ENCODE results near the gene THRB.

Gene THRB

DNA sequence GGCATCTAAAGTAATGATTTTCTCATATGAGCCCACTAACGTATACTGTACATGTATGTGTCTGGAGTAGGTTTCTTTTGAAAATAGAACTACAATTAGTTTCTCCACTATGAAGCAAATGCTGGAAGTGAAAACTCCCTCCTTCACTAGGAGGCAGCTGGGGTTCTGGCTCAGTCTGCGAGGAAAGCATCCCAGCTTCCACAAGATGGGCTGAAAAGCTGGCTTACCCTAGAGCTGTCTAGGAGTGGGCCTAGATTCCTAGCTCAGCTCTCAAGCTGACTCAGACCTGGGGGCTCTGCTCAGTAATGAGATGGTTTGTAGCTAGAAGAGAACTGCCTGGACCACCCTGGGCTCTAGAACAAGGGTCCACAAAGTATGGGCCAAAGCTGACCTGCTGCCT is 268.3 kb downstream of the THRB start:
- DNase-seq (ENCODE audit: low read depth in 2 of 2): no peak

- DNase-seq (ENCODE audit: low read depth in 2 of 2): no peak
Observed at GRCh38 chr3:24225385-24225950, 269.2 kb downstream of the THRB start.

GRCh38 chr3:24224666-24225384 is 269.8 kb downstream of the THRB start:
- no peak for DNase-seq (ENCODE audit: low read depth in 2 of 2)

- no peak for DNase-seq (ENCODE audit: low read depth in 2 of 2)
Observed at GRCh38 chr3:24222165-24222805, 272.4 kb downstream of the THRB start.

DNA sequence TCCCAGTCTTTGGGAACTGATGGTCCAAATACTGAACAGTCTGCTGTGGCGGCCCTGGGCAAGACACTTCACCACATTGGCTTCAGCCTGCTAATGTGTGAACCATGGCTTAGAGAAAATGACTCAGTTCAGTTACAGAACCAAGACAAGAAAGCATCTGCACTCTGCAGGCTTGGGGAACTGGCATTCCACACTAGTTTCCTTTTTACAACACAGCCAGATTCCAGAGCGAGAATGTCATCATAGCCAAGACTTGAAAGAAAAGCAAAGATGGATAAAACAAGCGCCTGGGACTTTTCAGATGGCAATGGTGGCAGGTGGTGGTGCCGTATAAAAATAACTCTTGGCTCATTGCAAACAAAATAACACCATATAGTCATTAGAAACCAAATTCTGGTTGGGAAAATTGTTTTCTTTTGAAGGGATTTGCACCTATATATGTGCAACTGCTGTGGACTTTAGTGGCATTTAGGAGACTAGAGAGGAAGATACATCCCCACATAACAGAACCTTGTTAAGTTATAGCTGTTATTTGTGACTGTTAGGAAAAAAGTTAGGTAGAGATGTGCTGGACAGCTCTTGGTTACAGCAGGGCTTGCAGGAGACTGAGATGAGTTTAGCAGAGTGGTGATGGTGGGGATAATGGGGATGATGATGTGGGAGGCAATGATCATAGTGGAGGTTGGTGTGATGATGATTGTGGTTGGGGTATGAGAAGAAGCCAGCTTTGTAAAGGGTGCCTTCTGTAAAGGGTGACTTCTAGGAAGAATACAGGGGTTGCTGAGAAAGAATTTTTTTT is 273.6 kb downstream of the THRB start:
- DNase-seq (ENCODE audit: low read depth in 2 of 2): no peak

DNA sequence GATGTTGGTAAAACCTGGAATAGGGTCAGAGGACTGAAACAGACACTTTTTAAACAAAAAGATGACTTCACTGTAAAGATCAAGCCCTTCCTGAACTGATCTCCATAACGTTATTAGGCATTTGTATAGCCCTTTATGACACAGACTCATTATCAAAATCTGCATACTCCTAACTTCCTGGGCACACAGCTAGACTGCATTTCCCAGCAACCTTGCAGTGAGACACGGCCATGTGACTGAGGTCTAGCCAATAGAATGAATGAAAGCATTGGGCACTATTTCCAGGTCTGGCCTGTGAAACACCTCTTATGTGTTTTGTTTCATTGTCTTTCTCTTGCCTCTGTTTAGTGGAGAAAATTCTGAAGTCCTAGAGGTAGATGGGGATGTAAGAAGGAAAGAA is 279.1 kb downstream of the THRB start:
- no peak for DNase-seq (ENCODE audit: low read depth in 2 of 2)

DNA sequence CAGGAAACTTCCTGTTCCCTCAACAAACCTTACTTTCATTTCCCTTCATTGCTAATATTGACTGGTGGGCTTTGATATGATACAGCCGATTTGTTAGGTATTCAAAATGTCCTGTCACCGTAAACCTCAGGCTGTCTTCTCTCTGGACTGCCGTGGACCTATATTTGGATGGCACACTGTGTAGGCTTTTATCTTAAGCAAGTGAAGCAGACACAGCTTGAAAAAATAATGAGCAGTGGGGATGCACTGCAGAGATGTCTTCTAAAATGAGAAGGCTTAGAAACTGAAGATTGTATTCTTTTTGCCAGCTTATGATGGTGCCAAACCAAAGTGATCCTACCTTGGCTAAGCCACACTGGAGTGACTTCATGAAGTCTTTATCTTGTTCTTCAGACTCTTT is 283.3 kb downstream of the THRB start:
- DNase-seq (ENCODE audit: low read depth in 2 of 2): no peak

- no peak for DNase-seq (ENCODE audit: low read depth in 2 of 2)
Observed at GRCh38 chr3:24202071-24202470, 292.6 kb downstream of the THRB start.

DNA sequence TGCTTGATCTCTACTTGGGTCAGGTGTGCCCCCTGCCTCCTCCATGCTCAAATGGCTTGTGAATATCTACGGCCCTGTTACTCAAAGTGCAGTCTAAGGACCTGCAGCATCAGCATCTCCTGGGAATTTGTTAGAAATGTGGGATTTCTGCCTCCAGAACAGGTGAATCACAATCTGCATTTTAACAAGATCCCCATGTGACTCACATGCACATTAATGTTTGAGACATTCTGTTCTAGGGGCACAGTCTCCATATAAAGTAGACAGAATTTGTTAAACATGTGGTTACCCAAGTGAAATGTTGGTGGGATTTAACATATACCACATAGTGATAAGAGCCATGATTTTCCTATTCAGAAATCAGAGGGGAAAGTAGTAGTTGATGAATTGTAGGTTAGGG is 293.3 kb downstream of the THRB start:
- DNase-seq (ENCODE audit: low read depth in 2 of 2): no peak

- DNase-seq (ENCODE audit: low read depth in 2 of 2): no peak
Observed at GRCh38 chr3:24199775-24200247, 294.8 kb downstream of the THRB start.

DNA sequence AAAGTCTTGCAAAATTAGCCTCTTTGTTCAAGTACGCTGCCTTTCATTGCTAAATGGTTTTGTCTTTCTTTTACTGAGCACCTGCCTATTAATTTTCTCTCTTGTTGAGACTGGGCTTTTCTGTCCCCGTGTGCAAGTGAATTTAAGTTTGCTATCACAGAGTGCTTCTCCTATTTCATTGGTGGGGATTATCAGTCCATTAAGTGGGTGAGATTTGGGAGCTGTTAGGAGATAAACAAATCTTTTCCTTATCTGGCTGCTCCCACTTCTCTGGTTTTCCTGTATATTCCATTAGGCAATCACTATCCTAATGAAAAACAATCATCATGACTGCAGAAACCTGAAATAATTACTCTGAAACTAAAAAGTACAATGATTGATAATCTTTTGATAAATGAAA is 295.4 kb downstream of the THRB start:
- DNase-seq (ENCODE audit: low read depth in 2 of 2): no peak

DNA sequence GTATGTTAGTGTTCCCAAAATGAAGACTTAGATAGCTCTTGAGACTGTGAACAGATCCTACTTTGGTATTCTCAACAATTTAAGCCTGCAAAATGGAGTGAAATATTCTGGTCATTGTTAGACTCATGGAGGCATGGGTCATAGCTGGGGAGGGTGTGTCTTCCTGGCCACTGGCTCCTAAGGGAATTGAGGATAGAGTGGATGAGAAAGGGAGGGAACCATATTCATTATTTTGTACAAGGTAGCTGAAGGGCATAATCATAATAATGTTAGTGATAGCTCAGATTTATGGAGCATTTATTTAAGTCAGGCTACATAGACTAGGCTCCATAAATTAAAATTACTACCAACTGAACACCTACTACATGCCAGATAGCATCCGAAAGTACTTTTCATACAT is 295.9 kb downstream of the THRB start:
- DNase-seq (ENCODE audit: low read depth in 2 of 2): no peak

DNA sequence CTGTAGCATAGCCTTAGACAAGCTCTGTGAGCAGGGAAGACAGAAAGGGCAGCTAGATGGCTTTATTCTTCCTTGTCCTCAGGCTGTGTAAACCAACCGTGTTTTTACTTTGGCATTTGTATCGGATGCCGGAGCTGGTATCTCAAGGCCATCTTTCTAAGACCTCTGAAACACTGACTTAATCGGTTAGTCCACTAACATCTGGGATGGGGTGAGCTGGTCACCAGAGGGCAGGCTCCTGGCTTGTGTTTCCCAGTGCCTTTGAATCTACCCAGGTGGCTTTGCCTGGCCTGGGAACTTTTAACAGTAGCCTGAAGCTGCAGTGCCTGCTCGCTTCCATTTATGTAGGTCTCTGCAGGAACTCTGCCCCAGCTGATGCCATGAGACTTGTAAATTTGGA is 296.8 kb downstream of the THRB start:
- DNase-seq (ENCODE audit: low read depth in 2 of 2): no peak

GRCh38 chr3:24196526-24196925 is 298.1 kb downstream of the THRB start:
- DNase-seq (ENCODE audit: low read depth in 2 of 2): no peak

- no peak for DNase-seq (ENCODE audit: low read depth in 2 of 2)
Observed at GRCh38 chr3:24195504-24196230, 299.0 kb downstream of the THRB start.

DNA sequence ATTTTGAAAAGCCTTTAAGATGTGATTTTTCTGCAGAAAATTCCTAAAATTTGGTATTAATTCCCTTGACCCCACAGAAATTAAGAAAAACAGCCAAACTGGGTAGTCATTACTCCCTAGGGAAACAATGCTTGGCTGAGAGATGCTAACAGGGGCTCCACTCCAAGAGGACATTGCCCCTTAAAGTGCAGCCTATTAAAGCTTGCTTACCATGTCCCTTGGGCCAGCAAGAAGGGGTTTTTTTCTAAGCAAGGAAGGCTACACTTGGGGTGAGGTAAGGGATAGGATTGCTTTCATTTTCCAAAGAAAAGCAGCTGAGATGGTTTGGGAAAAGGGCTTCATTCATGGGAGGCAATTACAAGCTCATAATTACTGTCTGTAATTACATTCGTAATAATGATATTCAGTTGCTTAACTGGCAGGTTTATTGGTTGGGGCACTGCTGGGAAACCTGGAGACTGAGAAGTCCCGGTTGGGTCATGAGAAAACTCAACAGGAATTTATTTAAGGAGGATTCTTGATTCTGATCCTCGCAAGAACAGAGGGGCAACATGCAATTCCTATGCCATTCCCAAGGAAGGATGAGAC is 302.1 kb downstream of the THRB start:
- no peak for DNase-seq (ENCODE audit: low read depth in 2 of 2)

- DNase-seq (ENCODE audit: low read depth in 2 of 2): no peak
Observed at GRCh38 chr3:24191801-24192403, 302.7 kb downstream of the THRB start.

GRCh38 chr3:24190256-24190655 is 304.4 kb downstream of the THRB start:
- no peak for DNase-seq (ENCODE audit: low read depth in 2 of 2)

DNA sequence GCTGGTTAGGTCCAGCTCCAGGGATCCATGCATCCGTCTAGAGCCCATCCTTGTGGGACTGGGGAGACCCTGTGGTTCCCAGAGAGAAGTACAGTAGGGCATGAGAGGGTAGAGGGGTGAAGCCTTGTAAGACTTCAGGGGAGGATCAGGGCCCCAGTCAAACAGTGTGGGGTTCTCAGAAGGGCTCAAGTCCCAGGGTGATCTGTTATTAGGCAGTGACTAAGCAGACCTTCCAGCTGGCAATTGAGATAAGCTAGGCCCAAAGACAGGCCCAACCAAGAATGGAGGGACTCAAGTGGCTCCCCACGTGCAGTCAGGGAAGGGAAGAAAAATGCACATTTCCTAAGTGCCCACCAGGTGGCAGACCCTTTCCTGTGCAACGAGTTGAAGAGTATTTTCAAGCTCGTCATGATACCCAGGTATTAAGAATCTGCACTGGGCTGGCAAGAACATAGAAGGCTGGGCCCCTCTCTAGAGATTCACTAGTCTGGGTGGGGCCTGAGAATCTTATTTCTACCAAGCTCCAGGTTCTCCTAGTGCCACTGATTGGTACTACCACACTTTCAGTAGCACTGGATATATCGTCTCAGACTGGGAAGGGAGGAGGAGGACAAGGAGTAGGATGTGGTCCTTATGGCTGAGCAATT is 308.8 kb downstream of the THRB start:
- DNase-seq (ENCODE audit: low read depth in 2 of 2): peak in 1 of 2 donors; percentile 8

DNA sequence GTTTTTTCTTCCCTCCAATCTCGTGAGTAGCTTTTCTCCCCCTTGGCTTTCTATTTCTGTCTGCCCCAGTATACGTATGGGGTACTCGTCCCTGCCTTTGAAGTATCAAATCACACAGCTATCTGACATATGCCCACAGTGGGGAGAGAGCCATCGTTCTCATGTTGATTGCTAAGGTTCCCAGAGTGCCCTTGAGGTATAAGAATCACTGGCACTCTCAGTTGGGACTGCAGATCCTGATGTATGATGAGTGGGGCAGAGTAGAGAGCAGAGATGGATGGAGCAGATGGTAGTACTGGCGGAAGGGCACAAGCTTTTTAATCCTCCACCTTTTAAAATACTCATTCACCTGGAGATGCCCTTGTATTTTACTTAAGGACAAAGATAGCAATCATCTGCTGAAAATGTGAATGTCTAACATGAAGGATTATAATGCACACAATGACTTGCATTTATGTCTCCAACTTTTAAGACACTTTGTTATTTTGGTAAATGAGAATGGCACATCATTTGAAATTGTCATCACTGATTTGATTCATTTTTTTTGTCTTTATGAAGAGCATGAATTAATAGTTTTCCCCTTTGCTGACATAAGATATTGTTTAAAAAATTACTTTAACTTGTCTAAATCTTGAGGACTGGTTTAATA is 310.0 kb downstream of the THRB start:
- no peak for DNase-seq (ENCODE audit: low read depth in 2 of 2)

Measured in activated CD4-positive, alpha-beta T cell treated with anti-CD3 and anti-CD28 coated beads for 24 hours (primary cell).